GM19438 (cell line): ENCODE results near the gene SLITRK2.

Source experiments
- ATAC-seq: cut with Tn5 transposase; IDR thresholded peaks from one replicate; pipeline ENCODE4 v1.9.1; 2021; ENCODE audit warnings: low read depth; ENCODE audit not compliant: unreplicated experiment

Gene SLITRK2

GRCh38 chrX:145853181-145853580 is 35.6 kb downstream of the SLITRK2 start:
- ATAC-seq: no peak

- no peak for ATAC-seq
Measured at GRCh38 chrX:145856181-145856580, 38.6 kb downstream of the SLITRK2 start.

GRCh38 chrX:145861818-145862217 is 44.2 kb downstream of the SLITRK2 start:
- ATAC-seq: no peak

- ATAC-seq: no peak
Measured at GRCh38 chrX:145865082-145865481, 47.5 kb downstream of the SLITRK2 start.
